A549 (cell line): ENCODE data around the gene IFNAR2. TPM values are rescaled to one million over a fixed set of nuclear protein-coding genes. Genes with fewer than 3 reads are reported as not detected.

Experiments
- ATAC-seq, 2 experiments: fragments of 200-7000 bp in 1 of 2; fragments of >200 bp in 1 of 2; cut with Nextera tagmentation in 1 of 2; cut with Tn5 transposase in 1 of 2; 3 replicates each; pipeline versions ENCODE4 v1.8.0 to v1.9.1; 2018 to 2020; ENCODE audit warnings: mild to moderate bottlenecking in 1 of 2, moderate library complexity in 1 of 2
- CTCF ChIA-PET: fragments of 300-600 bp; sonication (Branson Sonifier 250); formaldehyde crosslinking; extraction: SDS; loops from one replicate; lab custom pipeline; 2021; ENCODE audit warnings: antibody characterized with exemption, inconsistent platforms; lab: Yijun Ruan, JAX
- POLR2A ChIA-PET: fragments of 350-600 bp; formaldehyde crosslinking; extraction: SDS; loops from one replicate; lab custom pipeline; 2021; ENCODE audit warnings: antibody characterized with exemption, inconsistent platforms; lab: Yijun Ruan, JAX
- DNase-seq, 2 experiments: peaks; one replicate each; pipeline versions ENCODE4 v3.0.0 to v3.0.0-alpha.2; 2011 to 2016; ENCODE audit warnings: low read depth in 1 of 2, low spot score in 1 of 2
- FAIRE-seq: peaks from 2 replicates; lab custom pipeline; 2011; peaks lifted over from hg19 to GRCh38; lab: Jason Lieb, UNC
- H3K27ac ChIP-seq, 2 experiments: fragments of >200 bp; sonication (Bioruptor Twin); formaldehyde crosslinking; 3 replicates each; pipeline ENCODE4 v1.5.1; 2016 to 2017
- H3K4me1 ChIP-seq: fragments of >200 bp; sonication (Bioruptor Twin); formaldehyde crosslinking; 3 replicates; pipeline ENCODE4 v1.6.1; 2016
- H3K4me2 ChIP-seq: fragments of >200 bp; sonication (Bioruptor Twin); formaldehyde crosslinking; 3 replicates; pipeline ENCODE4 v1.6.1; 2016
- H3K4me3 ChIP-seq: fragments of >200 bp; sonication (Bioruptor Twin); formaldehyde crosslinking; 3 replicates; pipeline ENCODE4 v1.5.1; 2016
- H3K9me3 ChIP-seq: fragments of >200 bp; sonication (Bioruptor Twin); formaldehyde crosslinking; 3 replicates; pipeline ENCODE4 v1.6.1; 2016
- BHLHE40 ChIP-seq: IDR thresholded peaks from 2 replicates; pipeline ENCODE4 v1.6.1; 2012; ENCODE audit warnings: low read depth, low read length, inconsistent platforms
- CBX2 ChIP-seq: fragments of 200-600 bp; sonication (generic); IDR thresholded peaks from 2 replicates; pipeline ENCODE4 v1.6.1; 2016; ENCODE audit warnings: low read depth, mild to moderate bottlenecking, borderline replicate concordance
- CHD2 ChIP-seq: fragments of 150-350 bp; IDR thresholded peaks from 2 replicates; pipeline ENCODE4 v1.6.1; 2014; ENCODE audit warnings: low read length; ENCODE audit not compliant: partially characterized antibody
- ELK1 ChIP-seq: fragments of 150-350 bp; IDR thresholded peaks from 2 replicates; pipeline ENCODE4 v1.6.1; 2014; ENCODE audit warnings: low read depth, mild to moderate bottlenecking, low read length
- EP300 ChIP-seq, 2 experiments: fragments of >200 bp; sonication (Bioruptor Twin); formaldehyde crosslinking; IDR thresholded peaks; 2 replicates in 1 of 2; 3 replicates in 1 of 2; pipeline ENCODE4 v1.6.1; 2016 to 2017
- ESRRA ChIP-seq: fragments of 150-350 bp; IDR thresholded peaks from 2 replicates; pipeline ENCODE4 v1.6.1; 2014; ENCODE audit warnings: mild to moderate bottlenecking, low read length, borderline replicate concordance
- HES2 ChIP-seq: fragments of >200 bp; sonication (Bioruptor Twin); formaldehyde crosslinking; IDR thresholded peaks from 2 replicates; pipeline ENCODE4 v1.6.1; 2016
- HOXB5 ChIP-seq: fragments of 250-450 bp; sonication (Bioruptor Pico); IDR thresholded peaks from 2 replicates; pipeline ENCODE4 v1.5.0; 2020; ENCODE audit warnings: mild to moderate bottlenecking, moderate library complexity
- JUN ChIP-seq, 2 experiments: fragments of >200 bp; sonication (Bioruptor Twin); formaldehyde crosslinking; IDR thresholded peaks; 2 replicates in 1 of 2; 3 replicates in 1 of 2; pipeline ENCODE4 v1.6.1; 2016 to 2017
- KDM1A ChIP-seq: fragments of 200-600 bp; sonication (generic); IDR thresholded peaks from 2 replicates; pipeline ENCODE4 v1.6.1; 2016; ENCODE audit warnings: low read depth, mild to moderate bottlenecking
- MAX ChIP-seq: IDR thresholded peaks from 2 replicates; pipeline ENCODE4 v1.6.1; 2012
- MAZ ChIP-seq: fragments of 150-350 bp; IDR thresholded peaks from 2 replicates; pipeline ENCODE4 v1.6.1; 2014; ENCODE audit warnings: antibody characterized with exemption, low read depth, low read length, borderline replicate concordance
- NFE2L2 ChIP-seq: fragments of 150-350 bp; conservative IDR thresholded peaks from 2 replicates; pipeline ENCODE4 v1.6.1; 2014; ENCODE audit warnings: low read length
- NPAS2 ChIP-seq: fragments of 250-450 bp; sonication (Bioruptor Pico); IDR thresholded peaks from 2 replicates; pipeline ENCODE4 v1.8.0; 2022; ENCODE audit warnings: mild to moderate bottlenecking, moderate library complexity, borderline replicate concordance
- PBX3 ChIP-seq: IDR thresholded peaks from 2 replicates; pipeline ENCODE4 v1.6.1; 2012
- POLR2AphosphoS2 ChIP-seq: conservative IDR thresholded peaks from 2 replicates; pipeline ENCODE4 v1.6.1; 2012; ENCODE audit warnings: low read length, improper control_type of control experiment, inconsistent platforms
- RFX5 ChIP-seq: fragments of 450-650 bp; IDR thresholded peaks from 2 replicates; pipeline ENCODE4 v1.7.1; 2014; ENCODE audit warnings: antibody characterized with exemption, mild to moderate bottlenecking, moderate library complexity
- SREBF2 ChIP-seq: fragments of 450-650 bp; IDR thresholded peaks from 2 replicates; pipeline ENCODE4 v1.6.1; 2014; ENCODE audit warnings: mild to moderate bottlenecking, moderate library complexity
- TP53 ChIP-seq: fragments of 250-450 bp; sonication (Bioruptor Pico); IDR thresholded peaks from 2 replicates; pipeline ENCODE4 v1.5.0; 2021; ENCODE audit warnings: mild to moderate bottlenecking, moderate library complexity
- USF2 ChIP-seq: fragments of 450-650 bp; IDR thresholded peaks from 2 replicates; pipeline ENCODE4 v1.6.1; 2014; ENCODE audit warnings: antibody characterized with exemption
- ZNF302 ChIP-seq: fragments of 250-450 bp; sonication (Bioruptor Pico); IDR thresholded peaks from 2 replicates; pipeline ENCODE4 v1.9.0; 2021; ENCODE audit warnings: inconsistent platforms, mild to moderate bottlenecking, moderate library complexity
- WGBS: methylation state at CpG from one replicate; pipeline ENCODE4 v1.1.6; 2017; ENCODE audit errors: missing lambda C conversion rate; 5-methylcytosine and 5-hydroxymethylcytosine counted together
- polyA plus RNA-seq, 4 experiments: library from polyadenylated mRNA; depleted of rRNA in 3 of 4; stranded (reverse); fragments of >200 nt; fragmentation: RNase III in 1 of 4; extraction: RNeasy Plus Mini Kit Qiagen cat#74134 plus additional on column Dnase treatment in 1 of 4; gene quantifications; 2 replicates in 3 of 4; 3 replicates in 1 of 4; pipeline ENCODE4 v1.2.3, GENCODE V29; 2011 to 2017
- TF ChIP-seq, protein P1 (sequence below): fragments of >200 bp; sonication (Bioruptor Twin); formaldehyde crosslinking; IDR thresholded peaks from 3 replicates; pipeline ENCODE4 v1.6.1; 2016
- TF ChIP-seq, protein P2 (sequence below): fragments of 250-450 bp; sonication (Bioruptor Pico); IDR thresholded peaks from 2 replicates; pipeline ENCODE4 v1.5.0; 2020; ENCODE audit warnings: low read depth, mild to moderate bottlenecking, moderate library complexity

Gene IFNAR2
- polyA plus RNA-seq, 2 of the 4 experiments (the other 2 are of a cell fraction) = 10.1 to 40.5 TPM

DNA sequence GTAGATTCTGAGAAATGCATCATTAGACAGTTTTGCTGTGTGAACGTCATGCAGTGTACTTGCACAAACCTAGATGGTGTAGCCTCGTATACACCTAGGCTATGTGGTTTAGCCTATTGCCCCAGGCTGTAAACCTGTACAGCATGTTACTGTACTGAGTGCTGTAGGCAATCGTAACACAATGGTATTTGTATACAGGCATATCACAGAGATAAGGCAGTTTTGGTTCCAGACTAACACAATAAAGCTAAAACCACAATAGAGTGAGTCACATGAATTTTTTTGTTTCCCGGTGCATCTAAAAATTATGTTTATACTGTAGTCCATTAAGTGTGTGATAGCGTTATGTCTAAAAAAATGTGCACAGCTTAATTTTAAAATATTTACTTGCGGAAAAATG is 43.3 kb downstream of the IFNAR2 start:
- H3K27ac ChIP-seq = no peak overlapping the region
- no peak for ATAC-seq
- TF ChIP-seq MAZ = no peak
- no peak for TF ChIP-seq USF2
- TF ChIP-seq EP300 (IDR thresholded peaks at IDR 0.05) = no peak
- TF ChIP-seq KDM1A = no peak
- TF ChIP-seq POLR2AphosphoS2 = no peak
- no peak for TF ChIP-seq HOXB5
- TF ChIP-seq PBX3 = no peak
- TF ChIP-seq JUN (IDR thresholded peaks at IDR 0.05) = no peak
- TF ChIP-seq ELK1 = no peak
- TF ChIP-seq, all 56 proteins: peak for 0
- ChIA-PET POLR2A (no interaction called here), CTCF (interaction anchor here (1.1 to 1.9 kb wide), 2 partner anchors 13 to 73 kb away, joined by 3 to 5 read pairs; no protein-coding TSS in a partner anchor)
- H3K4me3 ChIP-seq = no peak overlapping the region
- H3K4me1 ChIP-seq = peaks cover 16% of the 10 kb centered on the region; the same call in 2 of the 3 replicates
- no peak overlapping the region for H3K4me2 ChIP-seq
- WGBS = 91% methylated on average over 6 of the region's 6 CpGs
- H3K9me3 ChIP-seq = no peaks in the 10 kb centered on the region
- FAIRE-seq (no peak), DNase-seq (no peak)

DNA sequence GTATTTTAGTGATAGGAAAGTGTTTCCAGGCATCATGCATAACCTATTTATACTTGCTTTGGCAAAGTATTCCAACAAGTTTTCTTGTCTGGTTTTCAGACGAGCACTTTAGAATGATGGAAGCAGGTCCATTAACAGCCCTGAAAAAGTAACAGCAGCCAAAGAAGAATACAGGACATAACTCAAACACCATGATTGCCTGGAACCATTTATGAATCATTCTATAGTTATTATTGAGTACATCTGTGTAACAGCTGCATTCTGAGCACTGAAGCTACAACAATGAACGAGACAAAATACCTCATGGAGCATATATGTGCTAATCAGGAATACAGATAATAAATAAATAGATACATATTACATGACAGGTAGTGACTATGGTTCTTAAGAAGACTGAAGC is 49.0 kb downstream of the IFNAR2 start:
- CTCF ChIA-PET = interaction anchor here (0.5 to 1.6 kb wide), 2 partner anchors 11 to 62 kb away, joined by 3 to 6 read pairs; no protein-coding TSS in a partner anchor
- FAIRE-seq (no peak), ATAC-seq (no peak), DNase-seq (no peak)
- no peak overlapping the region for H3K4me3 ChIP-seq
- no peaks in the 10 kb centered on the region for H3K4me1 ChIP-seq
- TF ChIP-seq PBX3 (no peak), ZNF302 (CRISPR knock-in tag) (no peak), HES2 (no peak), BHLHE40 (no peak), RFX5 (no peak), MAX (no peak), NPAS2 (CRISPR knock-in tag) (no peak)
- TF ChIP-seq, protein P1, sequence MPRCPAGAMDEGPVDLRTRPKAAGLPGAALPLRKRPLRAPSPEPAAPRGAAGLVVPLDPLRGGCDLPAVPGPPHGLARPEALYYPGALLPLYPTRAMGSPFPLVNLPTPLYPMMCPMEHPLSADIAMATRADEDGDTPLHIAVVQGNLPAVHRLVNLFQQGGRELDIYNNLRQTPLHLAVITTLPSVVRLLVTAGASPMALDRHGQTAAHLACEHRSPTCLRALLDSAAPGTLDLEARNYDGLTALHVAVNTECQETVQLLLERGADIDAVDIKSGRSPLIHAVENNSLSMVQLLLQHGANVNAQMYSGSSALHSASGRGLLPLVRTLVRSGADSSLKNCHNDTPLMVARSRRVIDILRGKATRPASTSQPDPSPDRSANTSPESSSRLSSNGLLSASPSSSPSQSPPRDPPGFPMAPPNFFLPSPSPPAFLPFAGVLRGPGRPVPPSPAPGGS = no peak
- POLR2A ChIA-PET = no interaction called here
- H3K27ac ChIP-seq = no peak overlapping the region
- 0 out of 3 replicates have a peak, but pooled peaks cover 4% of the 10 kb centered on the region for H3K9me3 ChIP-seq
- WGBS = 94% methylated on average over 2 of the region's 2 CpGs
- H3K4me2 ChIP-seq = no peak overlapping the region

DNA sequence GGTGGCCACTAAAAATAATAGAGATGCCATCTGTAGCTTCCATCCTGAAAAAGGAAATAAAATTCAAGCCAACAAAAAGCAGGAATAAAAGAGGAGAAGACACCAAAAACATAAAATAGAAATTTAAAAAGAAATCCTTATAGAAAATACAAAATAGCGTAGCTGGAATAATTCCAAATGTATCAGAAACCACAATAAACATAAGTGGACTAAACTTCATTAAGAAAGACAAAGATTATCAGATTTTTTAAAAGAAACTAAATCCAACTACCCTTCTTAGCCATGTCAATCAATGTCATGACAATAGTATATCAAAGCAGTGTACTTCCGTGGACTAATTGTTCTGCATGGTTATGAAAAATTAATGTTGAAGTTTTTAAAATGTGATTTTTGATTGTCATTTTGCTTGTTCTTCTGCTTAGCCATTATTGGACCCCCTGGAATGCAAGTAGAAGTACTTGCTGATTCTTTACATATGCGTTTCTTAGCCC is 49.6 kb downstream of the IFNAR2 start:
- no peak for DNase-seq
- Histone ChIP-seq H3K4me2 (no peak overlapping the region), H3K4me1 (no peaks in the 10 kb centered on the region), H3K27ac (no peak overlapping the region), H3K9me3 (0 out of 3 replicates have a peak, but pooled peaks cover 4% of the 10 kb centered on the region), H3K4me3 (no peak overlapping the region)
- ChIA-PET CTCF (interaction anchor here (0.5 to 1.6 kb wide), 2 partner anchors 12 to 166 kb away, joined by 3 to 6 read pairs; no protein-coding TSS in a partner anchor), POLR2A (no interaction called here)
- WGBS = 91% methylated on average over 3 of the region's 3 CpGs
- no peak for FAIRE-seq
- ATAC-seq = no peak
- TF ChIP-seq TP53 (CRISPR knock-in tag) (no peak), ESRRA (no peak), SREBF2 (no peak), CHD2 (no peak), POLR2AphosphoS2 (no peak), CBX2 (no peak), ZNF302 (CRISPR knock-in tag) (no peak), NFE2L2 (no peak), RFX5 (no peak)
- TF ChIP-seq, protein P2, sequence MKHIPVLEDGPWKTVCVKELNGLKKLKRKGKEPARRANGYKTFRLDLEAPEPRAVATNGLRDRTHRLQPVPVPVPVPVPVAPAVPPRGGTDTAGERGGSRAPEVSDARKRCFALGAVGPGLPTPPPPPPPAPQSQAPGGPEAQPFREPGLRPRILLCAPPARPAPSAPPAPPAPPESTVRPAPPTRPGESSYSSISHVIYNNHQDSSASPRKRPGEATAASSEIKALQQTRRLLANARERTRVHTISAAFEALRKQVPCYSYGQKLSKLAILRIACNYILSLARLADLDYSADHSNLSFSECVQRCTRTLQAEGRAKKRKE = no peak
